Pancreas (tissue), 10 donors: ENCODE measurements around the gene PRUNE1. TPM values are rescaled to one million over a fixed set of nuclear protein-coding genes. Genes with fewer than 3 reads are reported as not detected.

Experiments
- ATAC-seq, 4 donors: fragments of 200-7000 bp; cut with Tn5 transposase; one replicate each; pipeline versions ENCODE4 v1.8.0 to v1.9.1; 2020; ENCODE audit warnings: mild to moderate bottlenecking in 4 of 4, moderate library complexity in 4 of 4
- DNase-seq, 6 donors: peaks; one replicate each; pipeline ENCODE4 v3.0.0-alpha.2; 2020
- FAIRE-seq: peaks from 2 replicates; lab custom pipeline; 2012; peaks lifted over from hg19 to GRCh38; lab: Jason Lieb, UNC
- H3K27ac ChIP-seq, 4 donors: fragments of 200-600 bp; sonication (generic); 1 replicate in 3 of 4; 2 replicates in 1 of 4; pipeline versions ENCODE4 v1.5.0 to v1.8.0; 2020
- H3K27me3 ChIP-seq, 4 donors: fragments of 200-600 bp; one replicate each; pipeline ENCODE4 v1.8.0; 2021
- H3K36me3 ChIP-seq, 3 donors: fragments of 200-600 bp; sonication (generic) in 1 of 3; one replicate each; pipeline versions ENCODE4 v1.5.0 to v1.8.0; 2020 to 2021
- H3K4me1 ChIP-seq, 3 donors: fragments of 200-600 bp; one replicate each; pipeline ENCODE4 v1.8.0; 2021
- H3K4me3 ChIP-seq, 4 donors: fragments of 200-600 bp; sonication (generic) in 2 of 4; one replicate each; pipeline versions ENCODE4 v1.5.0 to v1.8.0; 2020 to 2021
- H3K9me3 ChIP-seq, 4 donors: fragments of 200-600 bp; one replicate each; pipeline ENCODE4 v1.8.0; 2021
- WGBS, 2 donors: extraction: QIAGEN DNeasy Blood & Tissue Kit; methylation state at CpG; one replicate each; pipeline ENCODE4 v1.1.7; 2013; 5-methylcytosine and 5-hydroxymethylcytosine counted together
- intact Hi-C, 3 donors: fragments of 100-400 bp; cut with DNase I; formaldehyde crosslinking; loops; one replicate each; pipeline versions ENCODE4 v1.11.1 to v1.14.2; 2022
- polyA plus RNA-seq, 2 donors: library from polyadenylated mRNA; stranded (reverse); fragments of 200-250 nt; gene quantifications; one replicate each; pipeline ENCODE4 v1.2.3, GENCODE V29; 2013
- total RNA-seq, 6 donors: library from RNA; stranded (reverse); fragmentation: NEBNext Ultra II Directional in 4 of 6; extraction: Animal tissue kit (Norgen Biotek cat#: 25700) in 4 of 6; gene quantifications; one replicate each; pipeline versions ENCODE4 v1.2.1 to v1.2.4, GENCODE V29; 2021 to 2023
- TF ChIP-seq, protein P1 (sequence below), 4 donors: fragments of 200-600 bp; sonication (generic) in 3 of 4; IDR thresholded peaks; one replicate each; pipeline versions ENCODE4 v1.5.0 to v1.8.0; 2021; ENCODE audit warnings: antibody characterized with exemption in 4 of 4
- donor health status: healthy with polysubstance abuse.
- donor health status: DM: no; HTN: no; CAD: no; lungs with moderate emphysema.
- donor health status: DM: no; HTN: no; CAD: no.
- donor health status: control.
- donor health status: control.
- donor health status: Bipolar disorder and iron deficiency.
- donor health status: DM: yes; HTN: yes; CAD: no.
- donor health status: DM: no; HTN: no; CAD: no.
- donor health status: DM: no; HTN: no; CAD: no.
- donor health status: DM: yes; HTN: yes; CAD: no.

PRUNE1 gene
- total and polyA plus RNA-seq, 8 donors = 6.4 to 16.7 (median 8.1) TPM

DNA sequence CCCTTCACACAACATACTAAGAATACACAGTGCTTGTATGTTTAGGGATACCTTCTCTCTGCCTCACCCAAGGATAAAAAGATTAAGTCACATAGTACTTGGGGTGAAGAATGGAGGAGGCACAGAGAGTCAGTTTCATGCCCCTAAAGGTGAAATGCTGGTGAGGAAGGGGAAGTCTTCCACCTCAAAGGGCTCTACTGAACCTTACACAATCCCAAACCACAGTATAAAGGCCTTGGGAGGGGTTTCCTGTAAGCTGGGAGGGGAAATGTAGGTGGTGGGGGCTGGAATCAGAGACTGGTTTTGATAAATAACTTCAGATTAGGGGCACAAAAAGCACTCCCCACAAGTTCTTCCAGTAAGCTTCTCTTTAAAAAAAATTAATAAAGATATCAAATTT lies 5.1 kb upstream of the PRUNE1 start:
- intact Hi-C loops = no loop called here
- H3K27ac ChIP-seq = peak overlapping the region in 1 of 4 donors; percentile 33

DNA sequence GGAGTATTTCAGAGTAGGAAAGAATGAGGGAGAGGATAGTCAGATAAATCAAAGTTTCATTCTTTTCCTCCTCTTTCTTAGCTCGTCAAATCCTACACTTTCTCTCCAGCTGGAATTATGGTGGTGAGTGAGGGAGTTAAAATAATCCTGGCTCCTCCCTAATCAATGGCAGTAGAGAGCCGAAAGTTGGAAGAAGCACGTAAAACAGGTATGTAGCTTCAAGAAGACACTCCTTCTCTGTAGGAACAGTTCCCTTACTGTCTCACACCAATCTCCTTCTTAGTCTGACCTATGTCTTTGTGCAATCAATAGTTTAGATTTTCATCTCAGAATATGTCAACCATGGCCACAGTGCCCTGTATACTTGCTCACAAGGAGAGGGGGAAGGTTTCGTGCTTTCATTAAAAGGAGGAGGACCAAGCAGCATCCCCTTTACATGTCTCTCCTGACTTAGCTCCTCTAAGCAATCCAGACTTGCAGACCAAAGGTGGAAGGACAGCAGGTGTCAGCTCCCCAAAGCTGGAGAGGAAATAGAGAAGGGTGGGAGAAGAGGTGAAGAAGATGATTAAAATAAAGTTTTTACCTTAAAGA lies 2.4 kb upstream of the PRUNE1 start:
- FAIRE-seq (no peak), DNase-seq (no peak), ATAC-seq (peak in 3 of 4 donors; percentile 0 to 1 (median 1))
- 0 to 3% methylated on average over 4 of the region's 4 CpGs for WGBS, 2 donors
- intact Hi-C loops = no loop called here
- peaks cover 0 to 14% (median 6%) of the 10 kb centered on the region in 3 donors for H3K36me3 ChIP-seq
- TF ChIP-seq, protein P1, sequence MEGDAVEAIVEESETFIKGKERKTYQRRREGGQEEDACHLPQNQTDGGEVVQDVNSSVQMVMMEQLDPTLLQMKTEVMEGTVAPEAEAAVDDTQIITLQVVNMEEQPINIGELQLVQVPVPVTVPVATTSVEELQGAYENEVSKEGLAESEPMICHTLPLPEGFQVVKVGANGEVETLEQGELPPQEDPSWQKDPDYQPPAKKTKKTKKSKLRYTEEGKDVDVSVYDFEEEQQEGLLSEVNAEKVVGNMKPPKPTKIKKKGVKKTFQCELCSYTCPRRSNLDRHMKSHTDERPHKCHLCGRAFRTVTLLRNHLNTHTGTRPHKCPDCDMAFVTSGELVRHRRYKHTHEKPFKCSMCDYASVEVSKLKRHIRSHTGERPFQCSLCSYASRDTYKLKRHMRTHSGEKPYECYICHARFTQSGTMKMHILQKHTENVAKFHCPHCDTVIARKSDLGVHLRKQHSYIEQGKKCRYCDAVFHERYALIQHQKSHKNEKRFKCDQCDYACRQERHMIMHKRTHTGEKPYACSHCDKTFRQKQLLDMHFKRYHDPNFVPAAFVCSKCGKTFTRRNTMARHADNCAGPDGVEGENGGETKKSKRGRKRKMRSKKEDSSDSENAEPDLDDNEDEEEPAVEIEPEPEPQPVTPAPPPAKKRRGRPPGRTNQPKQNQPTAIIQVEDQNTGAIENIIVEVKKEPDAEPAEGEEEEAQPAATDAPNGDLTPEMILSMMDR (IDR thresholded peaks at IDR 0.05) = no peak
- peak overlapping the region; percentile 78 to 94 (median 81) for H3K27ac ChIP-seq
- H3K9me3 ChIP-seq = no peaks in the 10 kb centered on the region
- no peaks in the 10 kb centered on the region for H3K27me3 ChIP-seq
- peak overlapping the region; percentile 37 to 69 (median 60) for H3K4me3 ChIP-seq
- H3K4me1 ChIP-seq = peaks cover 10 to 43% (median 17%) of the 10 kb centered on the region in 3 donors

More for the DNA sequence above, 5.1 kb upstream of the PRUNE1 start:
- Histone ChIP-seq H3K27me3 (no peaks in the 10 kb centered on the region), H3K4me1 (peaks cover 10 to 33% (median 11%) of the 10 kb centered on the region in 3 donors), H3K4me3 (peak overlapping the region in 2 of 4 donors; percentile 67 to 69), H3K36me3 (peaks cover 0 to 38% (median 15%) of the 10 kb centered on the region in 3 donors), H3K9me3 (no peaks in the 10 kb centered on the region)
- DNase-seq (no peak), FAIRE-seq (no peak), ATAC-seq (no peak)
- TF ChIP-seq, protein P1 (IDR thresholded peaks at IDR 0.05) = no peak

DNA sequence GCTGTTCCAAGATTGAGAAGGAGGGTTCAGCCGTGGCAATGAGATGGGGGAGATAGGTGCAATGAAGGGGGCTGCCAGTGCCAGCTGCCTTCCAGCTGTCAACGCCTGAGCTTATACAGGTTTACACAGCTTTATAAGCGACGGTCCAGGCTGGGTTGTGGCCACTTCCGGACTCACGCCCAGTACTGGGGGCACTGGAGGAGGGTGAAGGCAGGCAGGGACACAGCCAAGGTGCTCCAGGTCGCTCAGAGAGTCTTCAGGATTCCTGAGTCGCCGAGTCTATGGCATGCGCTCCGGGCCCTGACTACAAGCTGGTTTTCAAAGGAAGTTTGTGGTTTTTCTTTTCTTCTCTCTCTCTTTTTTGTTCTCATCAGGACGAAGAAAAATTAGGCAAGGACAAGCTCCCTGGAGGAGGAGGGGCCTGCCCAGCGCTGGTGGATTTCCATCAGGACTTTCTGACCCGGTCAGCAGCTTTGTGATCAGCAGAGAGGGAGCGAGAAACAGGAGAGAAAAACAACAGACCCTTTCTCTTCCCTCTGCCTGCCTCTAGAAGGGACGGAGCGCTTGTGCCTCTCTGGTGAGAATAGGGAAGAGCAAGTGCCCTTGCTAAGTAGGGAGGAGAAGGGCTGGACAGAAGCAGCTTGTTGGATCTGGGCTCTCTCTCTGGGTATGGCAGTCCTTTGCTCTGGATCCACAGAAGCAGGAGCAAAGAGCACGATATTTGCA lies 1.8 kb upstream of the PRUNE1 start, which contains the start of gene MINDY1:
MINDY1 (minus strand) TSS at position 576 of the 726 bp plus-strand sequence. CDS start 4,285 bp downstream, outside the sequence.
- TF ChIP-seq, protein P1 (IDR thresholded peaks at IDR 0.05) = peak in 2 of 4 donors; percentile 12 to 13
- Histone ChIP-seq H3K27me3 (no peaks in the 10 kb centered on the region), H3K4me3 (peak within 1 kb of the TSS; percentile 37 to 69 (median 60)), H3K27ac (peak within 1 kb of the TSS; percentile 78 to 94 (median 81)), H3K4me1 (peaks cover 10 to 43% (median 17%) of the 10 kb centered on the region in 3 donors), H3K9me3 (no peaks in the 10 kb centered on the region), H3K36me3 (peaks cover 0 to 9% (median 3%) of the 10 kb centered on the region in 3 donors)
- FAIRE-seq (no peak), DNase-seq (peak; percentile 64 to 82 (median 74)), ATAC-seq (peak; percentile 57 to 74 (median 72))
- intact Hi-C loops = no loop called here
- WGBS, 2 donors = 0 to 1% methylated on average over 18 of the region's 18 CpGs

DNA sequence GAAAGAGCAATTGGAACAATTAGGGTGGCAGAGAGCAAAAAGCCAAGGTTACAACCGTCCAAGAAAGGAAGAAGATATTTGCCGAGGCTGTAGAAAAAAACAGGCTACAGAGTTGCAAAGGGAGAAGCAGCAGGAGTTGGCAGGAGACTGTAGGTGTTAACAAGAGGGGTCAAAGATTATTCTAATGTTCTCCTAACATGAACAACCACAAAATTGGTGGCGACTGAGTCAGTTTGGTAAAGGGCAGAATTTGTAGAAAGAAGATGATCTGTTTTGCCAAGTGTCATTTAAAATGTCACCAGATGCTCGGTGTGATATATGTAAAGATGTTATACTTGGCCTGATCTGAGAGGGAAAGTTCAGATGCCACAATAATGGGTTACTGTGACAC lies 401 bp upstream of the PRUNE1 start:
- no peaks in the 10 kb centered on the region for H3K27me3 ChIP-seq
- TF ChIP-seq, protein P1 (IDR thresholded peaks at IDR 0.05) = no peak
- WGBS, 2 donors = 6 to 8% methylated on average over 4 of the region's 4 CpGs
- ATAC-seq (no peak), DNase-seq (no peak), FAIRE-seq (no peak)
- peaks cover 10 to 38% (median 19%) of the 10 kb centered on the region in 3 donors for H3K4me1 ChIP-seq
- peak overlapping the region in 2 of 4 donors; percentile 56 to 67 for H3K4me3 ChIP-seq
- no peaks in the 10 kb centered on the region for H3K36me3 ChIP-seq
- H3K27ac ChIP-seq = peak overlapping the region; percentile 46 to 94 (median 80)
- H3K9me3 ChIP-seq = no peaks in the 10 kb centered on the region
- intact Hi-C loops = no loop called here
